Left lung (tissue), 10 donors: ENCODE measurements around the gene CILP2. TPM values are rescaled to one million over a fixed set of nuclear protein-coding genes. Genes with fewer than 3 reads are reported as not detected.

ENCODE experiments used
- ATAC-seq: fragments of 200-7000 bp; cut with Tn5 transposase; one replicate; pipeline ENCODE4 v1.9.1; 2020; ENCODE audit warnings: moderate library complexity
- DNase-seq, 4 donors: peaks; one replicate each; pipeline ENCODE4 v3.0.0-alpha.2; 2013 to 2020
- H3K27ac ChIP-seq, 2 donors: fragments of 200-600 bp; sonication (generic) in 1 of 2; one replicate each; pipeline versions ENCODE4 v1.5.0 to v1.8.0; 2020 to 2021
- H3K27me3 ChIP-seq, 2 donors: fragments of 200-600 bp; sonication (generic) in 1 of 2; one replicate each; pipeline versions ENCODE4 v1.5.0 to v1.8.0; 2020 to 2021
- H3K36me3 ChIP-seq, 2 donors: fragments of 200-600 bp; sonication (generic) in 1 of 2; one replicate each; pipeline versions ENCODE4 v1.5.0 to v1.8.0; 2020 to 2021
- H3K4me1 ChIP-seq, 2 donors: fragments of 200-600 bp; one replicate each; pipeline ENCODE4 v1.8.0; 2021
- H3K4me3 ChIP-seq, 2 donors: fragments of 200-600 bp; sonication (generic) in 1 of 2; one replicate each; pipeline versions ENCODE4 v1.5.0 to v1.8.0; 2020 to 2021; ENCODE audit warnings: mild to moderate bottlenecking in 1 of 2
- H3K9me3 ChIP-seq, 2 donors: fragments of 200-600 bp; sonication (generic) in 1 of 2; one replicate each; pipeline versions ENCODE4 v1.5.0 to v1.8.0; 2020 to 2021
- intact Hi-C, 2 donors: fragments of 100-400 bp; cut with DNase I; formaldehyde crosslinking; loops; one replicate each; pipeline versions ENCODE4 v1.11.2 to v1.14.2; 2022
- polyA plus RNA-seq, 6 donors: library from polyadenylated mRNA; unstranded; fragments of 120-200 nt; gene quantifications; one replicate each; pipeline ENCODE4 v1.2.1, GENCODE V29; 2013; ENCODE audit not compliant: insufficient read length in 6 of 6
- total RNA-seq, 2 donors: library from RNA; stranded (reverse); fragmentation: NEBNext Ultra II Directional; extraction: Animal tissue kit (Norgen Biotek cat#: 25700); gene quantifications; one replicate each; pipeline ENCODE4 v1.2.1, GENCODE V29; 2021
- TF ChIP-seq, protein P1 (sequence below), 2 donors: fragments of 200-600 bp; sonication (generic) in 1 of 2; IDR thresholded peaks; one replicate each; pipeline versions ENCODE4 v1.5.0 to v1.8.0; 2021; ENCODE audit warnings: antibody characterized with exemption in 2 of 2
- donor health status: DM: no; HTN: yes; CAD: no.
- donor health status: DM: no; HTN: no; CAD: no.

CILP2 gene
- total and polyA plus RNA-seq, 8 donors = 0.14 to 17.8 (median 0.25) TPM

- intact Hi-C loops = loop anchor here in 1 of 2 donors (5.0 to 10.0 kb wide), 2 partner anchors 114 to 422 kb away; no protein-coding TSS in a partner anchor
- TF ChIP-seq, protein P1, sequence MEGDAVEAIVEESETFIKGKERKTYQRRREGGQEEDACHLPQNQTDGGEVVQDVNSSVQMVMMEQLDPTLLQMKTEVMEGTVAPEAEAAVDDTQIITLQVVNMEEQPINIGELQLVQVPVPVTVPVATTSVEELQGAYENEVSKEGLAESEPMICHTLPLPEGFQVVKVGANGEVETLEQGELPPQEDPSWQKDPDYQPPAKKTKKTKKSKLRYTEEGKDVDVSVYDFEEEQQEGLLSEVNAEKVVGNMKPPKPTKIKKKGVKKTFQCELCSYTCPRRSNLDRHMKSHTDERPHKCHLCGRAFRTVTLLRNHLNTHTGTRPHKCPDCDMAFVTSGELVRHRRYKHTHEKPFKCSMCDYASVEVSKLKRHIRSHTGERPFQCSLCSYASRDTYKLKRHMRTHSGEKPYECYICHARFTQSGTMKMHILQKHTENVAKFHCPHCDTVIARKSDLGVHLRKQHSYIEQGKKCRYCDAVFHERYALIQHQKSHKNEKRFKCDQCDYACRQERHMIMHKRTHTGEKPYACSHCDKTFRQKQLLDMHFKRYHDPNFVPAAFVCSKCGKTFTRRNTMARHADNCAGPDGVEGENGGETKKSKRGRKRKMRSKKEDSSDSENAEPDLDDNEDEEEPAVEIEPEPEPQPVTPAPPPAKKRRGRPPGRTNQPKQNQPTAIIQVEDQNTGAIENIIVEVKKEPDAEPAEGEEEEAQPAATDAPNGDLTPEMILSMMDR (IDR thresholded peaks at IDR 0.05) = no peak
- no peak overlapping the region for H3K4me3 ChIP-seq
- no peak overlapping the region for H3K27ac ChIP-seq
- peaks cover 5 to 16% of the 10 kb centered on the region in 2 donors for H3K27me3 ChIP-seq
- H3K9me3 ChIP-seq = no peaks in the 10 kb centered on the region
- peaks cover 3 to 12% of the 10 kb centered on the region in 2 donors for H3K4me1 ChIP-seq
- DNase-seq = no peak
- peaks cover 0 to 17% of the 10 kb centered on the region in 2 donors for H3K36me3 ChIP-seq
- no peak for ATAC-seq
These were observed 5.0 kb upstream of the CILP2 start for GRCh38 chr19:19532806-19533701.

GRCh38 chr19:19533841-19534240 lies 4.2 kb upstream of the CILP2 start:
- H3K36me3 ChIP-seq = peaks cover 0 to 9% of the 10 kb centered on the region in 2 donors
- intact Hi-C loops = loop anchor here in 1 of 2 donors (5.0 to 10.0 kb wide), 2 partner anchors 113 to 421 kb away; no protein-coding TSS in a partner anchor
- H3K4me3 ChIP-seq = no peak overlapping the region
- peaks cover 9 to 20% of the 10 kb centered on the region in 2 donors for H3K4me1 ChIP-seq
- ATAC-seq = no peak
- TF ChIP-seq, protein P1 (IDR thresholded peaks at IDR 0.05) = no peak
- no peak for DNase-seq
- peaks cover 12 to 24% of the 10 kb centered on the region in 2 donors for H3K27me3 ChIP-seq
- H3K9me3 ChIP-seq = no peaks in the 10 kb centered on the region
- no peak overlapping the region for H3K27ac ChIP-seq

DNA sequence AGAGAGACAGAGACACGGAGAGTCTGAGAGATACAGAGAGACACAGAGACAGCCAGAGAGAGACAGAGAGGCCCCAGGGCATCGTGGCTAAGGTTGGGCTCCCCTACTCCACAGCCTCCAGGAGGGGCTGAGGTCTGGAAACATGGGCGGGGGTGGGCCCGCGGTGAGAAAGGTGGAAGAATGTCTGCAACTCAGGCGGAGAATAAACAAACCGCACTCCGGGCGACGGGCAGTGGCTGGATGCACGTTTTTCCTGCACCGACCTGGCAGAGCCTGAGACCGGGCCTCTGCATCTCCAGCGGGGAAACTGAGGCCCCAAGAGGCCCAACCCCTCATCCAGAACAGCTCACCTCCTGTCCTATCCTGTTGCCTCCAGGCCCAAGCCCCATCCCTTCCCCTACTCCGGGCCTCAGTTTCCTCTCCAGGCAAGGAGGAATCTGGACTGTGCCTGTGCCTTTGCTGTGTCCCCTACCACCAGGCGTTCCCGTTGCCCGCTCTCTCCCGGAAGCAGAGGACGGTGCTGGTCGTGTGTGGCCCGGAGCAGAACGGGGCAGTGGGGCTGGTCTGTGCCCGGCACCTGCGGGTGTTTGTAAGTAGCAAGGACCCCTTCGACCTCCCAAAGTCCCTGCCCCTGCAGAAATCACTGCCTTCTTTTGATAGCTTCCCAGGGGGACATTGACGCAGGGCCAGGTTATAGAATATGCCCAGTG lies 3.4 kb upstream of the CILP2 start:
- H3K9me3 ChIP-seq = no peaks in the 10 kb centered on the region
- peaks cover 0 to under 1% of the 10 kb centered on the region in 2 donors for H3K36me3 ChIP-seq
- H3K4me1 ChIP-seq = peaks cover 9 to 22% of the 10 kb centered on the region in 2 donors
- intact Hi-C loops = loop anchor here in 1 of 2 donors (5.0 to 10.0 kb wide), 2 partner anchors 113 to 420 kb away; no protein-coding TSS in a partner anchor
- TF ChIP-seq, protein P1 (IDR thresholded peaks at IDR 0.05) = no peak
- no peak overlapping the region for H3K4me3 ChIP-seq
- no peak overlapping the region for H3K27ac ChIP-seq
- ATAC-seq (no peak), DNase-seq (no peak)
- H3K27me3 ChIP-seq = peaks cover 15 to 33% of the 10 kb centered on the region in 2 donors

DNA sequence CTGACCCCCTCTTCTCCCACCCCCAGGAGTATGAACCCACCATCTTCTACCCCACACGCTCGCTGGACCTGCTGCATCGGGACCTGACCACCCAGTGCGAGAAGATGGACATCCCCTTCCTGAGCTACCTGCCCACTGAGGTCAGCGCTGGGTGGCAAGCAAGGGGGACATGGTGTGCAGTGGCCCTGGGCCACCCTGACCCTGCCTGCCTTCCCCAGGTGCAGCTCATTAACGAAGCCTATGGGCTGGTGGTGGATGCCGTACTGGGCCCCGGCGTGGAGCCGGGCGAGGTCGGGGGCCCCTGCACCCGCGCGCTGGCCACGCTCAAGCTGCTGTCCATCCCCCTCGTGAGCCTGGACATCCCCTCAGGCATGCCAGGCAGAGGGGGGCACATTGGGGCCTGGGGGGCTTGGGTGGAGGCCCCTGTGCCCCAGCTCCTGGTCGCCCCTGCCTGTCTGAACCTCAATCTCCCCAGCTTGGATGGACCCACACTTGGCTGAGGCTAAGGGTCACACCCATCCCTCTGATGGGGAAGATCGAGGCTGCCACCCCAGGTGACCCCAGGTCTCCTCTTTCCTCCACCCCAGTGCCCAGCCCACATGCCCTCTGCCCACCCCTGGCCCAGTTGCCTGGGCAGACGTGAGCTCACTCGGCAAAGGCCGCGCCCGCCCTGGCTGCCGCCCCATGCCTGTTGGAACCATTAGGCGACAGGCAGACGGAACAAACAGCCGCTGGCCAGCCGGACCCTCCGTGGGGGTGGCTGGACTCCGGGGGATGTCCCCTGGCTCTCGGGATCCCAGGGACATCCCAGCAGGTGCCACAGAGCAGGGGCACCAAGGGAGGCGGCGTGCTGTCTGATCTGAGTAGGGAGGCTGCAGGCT lies 2.5 kb upstream of the CILP2 start:
- Histone ChIP-seq H3K4me1 (peaks cover 11 to 30% of the 10 kb centered on the region in 2 donors), H3K9me3 (no peaks in the 10 kb centered on the region), H3K36me3 (no peaks in the 10 kb centered on the region), H3K27me3 (peaks cover 23 to 41% of the 10 kb centered on the region in 2 donors), H3K4me3 (no peak overlapping the region), H3K27ac (no peak overlapping the region)
- intact Hi-C loops = loop anchor here in 1 of 2 donors (10.0 kb wide), 1 partner anchor 419 kb away; no protein-coding TSS in a partner anchor
- TF ChIP-seq, protein P1 (IDR thresholded peaks at IDR 0.05) = no peak
- ATAC-seq (no peak), DNase-seq (no peak)
